GM18861 (cell line): Measurements from ENCODE around the gene OAF.

Source experiments
- ATAC-seq: cut with Tn5 transposase; IDR thresholded peaks from one replicate; pipeline ENCODE4 v1.9.1; 2021; ENCODE audit not compliant: unreplicated experiment

Gene OAF

DNA sequence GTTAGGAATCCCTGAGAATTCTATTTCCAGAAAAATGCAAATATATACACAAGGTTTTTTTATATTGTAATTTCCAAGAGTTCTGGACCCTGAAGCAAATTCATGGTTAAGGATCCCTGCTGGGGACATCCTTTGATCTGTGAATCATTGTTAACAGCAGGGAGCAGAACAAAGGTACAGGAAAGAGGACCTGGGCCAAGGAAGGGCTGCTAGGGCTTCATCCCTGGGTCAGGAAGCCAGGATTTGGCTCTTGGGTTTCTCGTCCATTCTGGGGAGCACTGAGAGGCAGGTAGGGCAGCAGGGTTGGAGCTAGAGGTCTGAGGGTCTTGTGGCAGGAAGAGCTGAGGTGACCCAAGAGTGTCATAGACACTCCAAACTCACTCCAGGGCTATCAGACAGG lies 10.2 kb upstream of the OAF start:
- no peak for ATAC-seq

DNA sequence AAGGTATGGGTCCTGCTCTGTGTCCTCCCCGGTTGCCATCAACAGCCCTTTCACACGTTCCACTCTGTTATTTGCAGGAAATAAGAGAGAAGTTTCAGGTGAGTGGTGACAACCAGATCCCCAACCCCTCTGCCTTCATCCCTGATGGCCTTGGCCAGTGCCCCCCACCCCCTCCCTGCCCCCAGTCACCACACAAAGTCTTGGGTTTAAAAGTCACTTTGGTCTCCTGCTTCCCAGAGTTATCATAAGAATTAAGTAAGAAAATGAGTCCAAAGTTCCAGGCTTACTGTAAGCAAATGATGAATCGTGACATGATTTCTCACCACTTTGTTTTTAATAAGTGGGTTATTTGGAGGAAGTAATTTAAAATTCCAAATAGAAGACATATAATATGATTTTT lies 9.2 kb upstream of the OAF start:
- ATAC-seq: no peak

DNA sequence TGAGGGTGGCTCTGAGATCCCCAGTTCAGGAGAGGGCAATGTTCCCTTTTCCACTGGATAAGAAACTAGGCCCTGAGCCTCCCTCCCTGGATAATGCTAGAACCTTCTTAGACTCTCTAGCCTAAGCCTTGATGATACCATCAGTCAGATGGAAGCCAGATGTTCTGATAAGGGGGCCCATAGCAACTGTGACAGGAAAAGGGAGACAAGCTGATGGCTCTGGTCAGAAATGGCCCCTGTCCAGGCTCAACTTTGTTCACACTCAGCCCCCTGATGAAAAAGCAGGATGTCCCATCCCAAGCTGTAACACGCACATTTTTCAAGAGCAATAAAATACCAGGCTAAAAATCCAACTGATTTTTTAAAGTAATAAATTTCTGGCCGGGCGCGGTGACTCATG lies 7.2 kb upstream of the OAF start:
- no peak for ATAC-seq

DNA sequence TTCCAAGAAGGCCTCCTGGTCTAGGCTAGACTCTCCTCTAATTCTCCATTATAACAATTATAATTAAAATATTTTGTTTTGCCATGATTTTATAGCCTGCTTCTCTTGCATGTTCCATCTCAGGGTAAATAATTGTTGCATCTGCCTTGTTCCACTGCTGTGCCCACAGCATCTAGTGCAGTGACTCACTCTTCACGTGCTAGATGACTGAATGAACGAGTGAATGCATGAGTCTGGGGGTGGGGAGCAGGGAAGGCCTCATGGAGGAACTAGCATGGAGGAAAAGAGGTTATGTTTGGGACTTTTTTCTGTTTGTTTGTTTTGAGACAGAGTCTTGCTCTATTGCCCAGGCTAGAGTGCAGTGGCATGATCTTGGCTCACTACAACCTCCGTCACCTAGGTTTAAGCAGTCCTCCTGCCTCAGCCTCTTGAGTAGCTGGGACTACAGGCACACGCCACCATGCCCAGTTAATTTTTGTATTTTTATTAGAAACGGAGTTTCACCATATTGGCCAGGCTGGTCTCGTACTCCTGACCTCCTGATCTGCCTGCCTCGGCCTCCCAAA lies 5.2 kb upstream of the OAF start:
- no peak for ATAC-seq

DNA sequence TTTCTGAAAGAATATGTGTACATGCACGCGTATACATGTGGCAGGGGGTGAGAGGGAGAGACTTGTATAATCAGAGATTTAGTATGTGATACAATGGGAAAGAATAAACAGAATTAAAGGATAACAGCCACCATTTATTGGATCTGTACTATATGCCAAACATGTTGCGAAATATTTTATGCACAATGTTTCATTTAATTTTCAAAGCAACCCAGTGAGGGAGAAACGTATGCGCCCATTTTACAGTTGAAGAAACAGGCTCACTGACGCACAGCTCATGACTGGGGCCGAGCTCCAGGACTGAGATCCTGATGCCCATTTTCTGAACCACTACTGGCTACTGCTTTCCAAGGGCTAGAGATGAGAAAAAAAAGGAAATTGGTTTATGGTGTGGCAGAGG lies 3.3 kb upstream of the OAF start:
- no peak for ATAC-seq

DNA sequence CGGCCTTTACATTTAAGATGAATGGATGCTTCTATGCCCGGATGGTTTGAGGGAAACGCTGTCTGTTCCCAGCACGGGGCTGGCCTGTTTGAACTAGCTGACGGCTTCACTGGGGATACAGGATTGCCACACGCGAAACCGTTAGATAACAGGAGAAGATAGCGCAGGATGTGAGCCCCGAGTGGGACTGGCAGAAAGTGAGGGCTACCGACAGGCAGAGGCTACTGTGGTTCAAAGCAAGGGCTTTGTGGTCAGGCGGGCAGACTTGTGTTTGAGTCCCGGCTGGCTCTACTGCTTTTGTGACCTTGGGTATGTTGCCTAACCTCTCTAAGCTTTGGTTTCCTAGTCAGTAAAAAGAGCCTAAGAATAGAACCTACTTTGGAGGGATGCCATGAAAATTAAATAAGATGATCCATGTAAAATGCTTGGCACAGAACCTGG lies 2.8 kb upstream of the OAF start:
- no peak for ATAC-seq

DNA sequence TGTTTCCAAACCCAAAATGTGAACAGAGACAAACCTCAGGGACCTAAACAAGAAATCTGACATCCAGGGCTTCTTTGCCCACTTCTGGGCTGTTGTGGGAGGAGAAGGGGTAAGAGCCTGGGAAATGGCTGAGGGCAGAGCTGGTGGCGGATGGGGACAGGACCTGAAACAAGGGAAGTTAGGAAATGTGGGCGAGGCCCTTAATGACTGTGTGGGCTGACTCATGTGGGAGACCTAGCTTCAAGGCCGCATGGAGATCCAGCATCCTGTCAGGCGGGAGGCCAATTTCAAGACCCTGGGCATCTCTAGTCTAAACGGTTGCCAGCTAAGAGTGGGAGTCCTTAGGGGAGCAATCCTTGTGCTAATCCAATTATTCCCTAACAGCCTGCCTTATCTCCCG lies 2.1 kb upstream of the OAF start:
- no peak for ATAC-seq

DNA sequence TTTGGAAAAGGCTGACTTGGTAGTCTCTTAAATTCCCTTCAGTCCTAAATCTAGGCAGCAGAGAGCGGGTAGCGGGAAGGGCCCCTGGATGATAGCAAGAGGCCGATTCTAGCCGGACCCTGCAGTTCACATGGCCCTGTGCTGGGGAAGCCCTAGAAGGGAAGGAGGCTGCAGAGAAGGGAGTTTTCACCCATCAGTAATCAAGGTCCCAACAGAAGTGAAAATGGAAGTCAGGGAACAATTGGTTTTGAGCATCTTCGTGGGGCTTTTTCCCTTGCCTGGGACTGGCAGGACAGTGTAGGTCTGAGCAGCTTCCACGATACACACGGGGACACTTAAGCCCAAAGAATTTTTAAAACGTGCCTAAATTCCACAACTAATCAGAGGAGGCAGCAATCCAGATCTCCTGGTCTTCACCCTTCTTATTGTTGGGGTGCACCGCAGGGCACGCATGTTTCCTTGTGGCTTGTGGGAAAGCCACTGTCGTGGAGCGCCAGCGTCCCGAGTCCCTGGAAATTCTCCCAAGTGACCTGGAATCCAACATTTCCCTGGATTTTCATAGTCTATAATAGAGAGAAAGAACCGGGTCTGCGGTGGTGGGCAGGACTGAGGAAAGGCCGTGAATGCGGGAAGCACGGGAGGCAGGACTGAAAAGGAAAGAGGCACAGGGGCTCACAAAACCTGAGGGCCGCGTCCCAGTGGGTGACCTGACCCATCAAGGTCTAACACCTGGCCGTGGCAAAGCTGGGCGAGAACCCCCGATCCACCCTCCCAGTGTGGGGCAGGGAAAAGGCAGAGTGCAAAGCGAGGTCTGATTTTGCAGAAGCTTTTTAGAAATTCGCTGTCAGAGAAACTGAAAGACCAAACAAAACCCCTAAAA lies 846 bp upstream of the OAF start:
- ATAC-seq: no peak

DNA sequence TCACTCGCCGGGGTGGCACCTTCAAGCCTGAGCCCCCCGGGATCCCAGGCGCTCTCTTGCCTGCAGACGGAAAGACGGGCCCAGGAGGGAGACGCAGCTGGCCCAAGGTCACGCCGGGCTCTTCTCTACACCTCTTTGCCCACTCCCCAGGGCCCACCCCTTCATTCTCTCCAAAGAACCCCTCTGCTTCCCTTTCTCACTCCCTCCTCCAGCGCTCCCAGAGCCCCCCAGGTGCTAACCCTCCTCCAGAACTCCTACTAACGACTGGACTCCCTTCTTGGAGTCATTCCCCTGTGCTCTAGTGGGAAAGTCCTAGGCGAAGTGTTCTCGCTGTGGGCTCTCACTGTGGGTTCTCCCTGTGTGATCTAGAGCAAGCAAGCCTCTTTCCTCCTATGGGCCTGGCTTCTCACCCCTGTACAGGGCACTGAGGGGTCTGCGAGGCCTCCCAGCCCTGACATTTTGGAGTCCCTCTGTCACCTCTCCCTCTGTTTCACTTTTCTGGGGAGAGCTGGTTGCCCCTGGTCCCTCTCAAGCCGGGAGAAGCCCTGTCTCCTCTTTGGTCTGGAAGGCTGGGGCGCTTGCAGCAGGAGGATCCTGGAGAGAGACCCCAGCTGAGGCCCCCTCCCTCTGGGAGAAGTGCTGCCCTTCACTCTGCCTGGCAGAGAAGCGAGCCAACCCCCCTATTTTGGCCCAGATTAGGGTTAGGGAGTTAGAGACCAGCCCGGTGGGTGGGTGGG lies 858 bp downstream of the OAF start:
- ATAC-seq: no peak

DNA sequence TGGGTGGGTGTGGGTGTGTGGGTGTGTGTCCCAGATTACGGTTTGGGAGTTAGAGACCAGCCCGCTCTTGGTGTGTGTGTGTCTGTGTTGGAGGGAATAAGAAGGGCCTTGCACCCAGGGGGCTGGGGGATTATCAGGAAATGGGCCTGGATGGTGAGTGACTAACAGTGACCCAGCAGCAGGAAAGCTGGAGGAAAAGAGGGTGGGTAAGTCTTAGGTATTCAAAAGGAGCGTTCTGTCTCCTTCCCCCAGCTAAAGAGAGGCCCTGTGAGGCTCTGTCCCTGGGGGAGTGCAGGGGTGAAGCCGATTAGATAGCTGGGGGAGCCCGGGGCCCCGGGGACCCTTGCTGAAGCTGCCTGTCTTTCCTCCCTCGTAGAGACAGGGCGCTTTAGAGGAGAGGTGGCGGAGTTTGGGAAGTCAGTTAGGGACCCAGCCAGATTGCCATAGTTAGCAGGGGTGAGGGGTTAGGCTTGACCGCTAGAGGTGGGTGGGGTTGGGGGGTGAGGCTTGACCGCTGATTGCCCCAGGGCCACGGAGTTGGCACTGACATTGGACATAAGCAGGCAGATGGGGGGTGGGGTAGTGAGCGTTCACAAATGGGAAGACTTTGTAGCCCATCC lies 1.5 kb downstream of the OAF start:
- ATAC-seq: no peak

DNA sequence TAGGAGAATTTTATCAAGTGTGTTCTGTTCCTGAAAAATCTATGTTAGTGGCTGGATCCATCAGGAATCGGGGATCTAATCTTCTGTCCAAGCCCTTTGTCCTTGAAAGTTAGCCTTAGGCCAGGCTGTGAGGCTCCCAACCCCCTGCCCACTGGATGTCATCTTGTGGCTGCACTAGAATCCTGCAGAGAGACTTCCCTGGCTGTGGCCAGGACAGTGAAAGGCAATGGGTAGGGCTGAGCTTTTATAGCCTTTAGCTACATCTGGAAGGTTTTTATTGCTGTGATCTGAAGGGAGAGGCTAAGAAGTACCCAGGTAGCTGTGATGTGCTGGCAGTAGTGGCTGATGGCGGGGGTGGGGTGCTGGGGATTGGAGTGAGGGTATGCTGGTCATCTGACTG lies 2.1 kb downstream of the OAF start:
- no peak for ATAC-seq

DNA sequence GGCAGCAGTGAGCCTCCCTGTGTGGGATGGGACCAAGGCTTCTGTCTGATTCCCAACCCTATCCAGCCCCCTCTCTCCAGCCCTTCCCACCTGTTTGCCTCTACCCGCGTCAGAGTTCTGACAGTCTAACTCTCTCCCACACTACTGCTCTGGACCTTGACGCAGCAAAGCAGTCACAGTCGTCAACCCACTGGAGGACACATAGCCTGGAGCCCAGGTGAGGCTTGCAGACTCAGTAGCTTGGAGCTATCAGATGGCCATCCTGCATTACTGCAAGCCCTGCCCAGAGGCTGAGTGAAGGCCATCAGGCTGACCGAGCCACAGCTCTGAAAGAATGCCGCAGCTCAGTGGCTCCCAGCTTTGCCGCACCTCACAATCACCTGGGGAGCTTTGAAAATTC lies 3.7 kb downstream of the OAF start:
- ATAC-seq: no peak

DNA sequence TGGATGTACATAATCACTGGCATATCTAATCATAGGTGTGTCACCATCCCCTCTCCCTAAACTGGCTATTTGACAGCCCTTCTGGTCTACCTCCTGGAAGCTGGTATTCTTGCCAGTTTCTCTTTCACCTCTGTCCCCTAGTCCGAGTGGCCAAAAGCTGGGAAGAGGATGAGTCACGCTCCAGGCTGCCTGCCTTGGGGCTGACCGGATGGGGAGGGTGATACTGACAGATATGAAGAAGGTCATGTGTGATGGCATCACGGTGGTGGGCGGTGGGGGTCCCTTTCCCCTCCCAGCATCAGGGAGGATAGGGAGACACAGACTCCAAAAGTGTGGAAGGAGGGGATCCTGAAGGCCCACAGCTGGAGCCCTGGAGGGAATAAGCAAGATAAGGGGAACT lies 4.8 kb downstream of the OAF start:
- ATAC-seq: no peak

DNA sequence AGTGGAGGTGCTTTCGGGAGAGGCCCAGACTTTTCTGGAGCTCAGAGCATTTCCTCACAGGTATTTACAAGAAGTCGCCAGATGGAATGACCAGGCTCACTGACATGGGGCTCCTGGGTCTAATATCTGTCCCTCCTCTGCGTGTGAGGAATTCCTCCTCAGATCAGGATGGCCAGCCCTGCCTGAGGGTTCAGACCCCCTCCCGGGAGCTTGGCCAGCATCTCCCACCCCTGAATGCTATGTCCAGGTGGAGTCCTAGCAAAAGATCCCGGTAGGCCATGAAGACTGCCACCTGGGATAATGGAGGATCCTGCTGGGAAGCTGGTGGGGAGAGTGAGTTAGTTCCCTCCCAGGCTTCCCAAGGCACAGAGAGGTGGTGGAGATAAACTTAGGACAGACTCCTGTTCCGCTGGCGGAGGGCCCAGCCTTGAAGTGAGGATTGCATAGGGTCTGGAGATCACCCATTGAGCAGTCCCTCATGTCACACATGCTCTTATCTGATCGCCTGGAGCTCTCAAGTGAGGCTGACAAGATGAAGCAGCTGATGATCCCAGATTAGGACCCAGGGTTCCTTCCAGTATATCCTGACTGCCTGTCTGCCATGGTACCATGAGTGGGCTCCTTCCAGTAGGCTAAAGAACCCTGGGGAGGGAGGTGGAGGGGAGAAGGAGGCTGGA lies 5.7 kb downstream of the OAF start:
- no peak for ATAC-seq

DNA sequence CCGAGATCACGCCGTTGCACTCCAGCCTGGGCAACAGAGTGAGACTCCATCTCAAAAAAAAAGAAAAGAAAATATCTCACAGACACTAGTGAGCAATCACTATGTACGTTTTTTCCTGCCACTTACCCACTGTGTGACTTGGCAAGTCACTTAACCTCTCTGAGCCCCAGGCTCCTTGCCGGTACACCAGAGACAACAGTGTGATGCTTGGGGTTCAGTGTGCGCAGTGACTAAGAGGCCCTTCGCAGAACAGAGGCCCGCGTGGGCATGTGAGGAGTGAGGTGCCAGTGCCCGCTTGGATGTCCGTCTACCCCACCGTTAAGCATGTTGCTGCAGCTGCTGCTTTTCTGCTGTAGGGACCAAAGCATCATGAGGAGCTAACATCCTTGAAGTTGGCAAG lies 6.7 kb downstream of the OAF start:
- ATAC-seq: no peak

DNA sequence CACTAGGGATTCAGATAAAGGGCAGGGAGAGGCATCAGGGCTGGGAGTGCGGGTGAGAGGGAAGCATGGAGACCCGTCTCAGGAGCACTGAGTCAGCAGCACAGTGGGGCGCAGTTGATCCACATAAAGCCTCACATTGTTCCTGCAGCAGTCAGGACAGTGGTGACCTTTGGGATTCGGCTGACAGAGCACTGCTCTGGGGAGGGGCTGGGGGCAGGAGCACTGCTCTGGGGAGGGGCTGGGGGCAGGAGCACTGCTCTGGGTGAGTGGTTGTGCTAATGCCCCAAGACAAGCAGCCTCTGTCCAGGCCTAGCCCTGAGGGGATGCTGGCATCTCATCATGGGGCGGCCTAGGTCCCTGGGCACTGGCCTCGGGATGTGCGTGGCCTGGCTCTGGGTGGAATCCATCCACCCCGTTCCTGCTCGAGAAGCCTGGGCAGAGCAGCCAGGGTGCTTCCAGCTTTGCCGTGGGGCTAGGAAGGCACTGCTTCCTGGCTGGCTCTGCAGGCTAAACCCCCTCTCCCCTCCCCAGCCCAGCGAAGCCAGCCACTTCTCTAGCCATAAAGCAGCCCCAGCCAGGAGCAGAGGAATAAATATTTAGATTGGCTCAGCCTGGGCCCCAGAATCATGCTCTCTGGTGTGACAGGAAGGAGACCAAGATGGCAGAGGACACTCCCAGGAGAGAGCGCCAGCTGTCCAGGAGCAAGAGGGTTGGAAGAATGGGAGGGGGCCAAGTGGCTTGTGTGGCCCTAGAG lies 7.3 kb downstream of the OAF start:
- no peak for ATAC-seq

DNA sequence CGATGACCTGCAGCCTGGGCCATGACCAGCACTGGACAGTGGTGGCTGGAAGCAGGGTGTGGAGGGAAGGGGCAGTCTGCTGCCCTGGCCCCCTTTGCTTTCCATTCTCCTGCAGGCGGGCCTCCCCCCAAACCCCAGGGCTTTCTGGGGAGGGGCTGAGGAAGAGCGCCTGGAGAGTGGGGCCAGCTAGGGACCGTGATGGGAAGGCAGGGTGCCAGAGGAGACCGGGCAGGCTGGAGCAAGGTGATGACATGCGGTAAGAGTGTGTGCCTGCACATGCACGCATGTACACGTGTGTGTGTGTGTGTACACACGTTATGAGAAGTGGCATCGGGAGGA lies 7.8 kb downstream of the OAF start:
- ATAC-seq: no peak

DNA sequence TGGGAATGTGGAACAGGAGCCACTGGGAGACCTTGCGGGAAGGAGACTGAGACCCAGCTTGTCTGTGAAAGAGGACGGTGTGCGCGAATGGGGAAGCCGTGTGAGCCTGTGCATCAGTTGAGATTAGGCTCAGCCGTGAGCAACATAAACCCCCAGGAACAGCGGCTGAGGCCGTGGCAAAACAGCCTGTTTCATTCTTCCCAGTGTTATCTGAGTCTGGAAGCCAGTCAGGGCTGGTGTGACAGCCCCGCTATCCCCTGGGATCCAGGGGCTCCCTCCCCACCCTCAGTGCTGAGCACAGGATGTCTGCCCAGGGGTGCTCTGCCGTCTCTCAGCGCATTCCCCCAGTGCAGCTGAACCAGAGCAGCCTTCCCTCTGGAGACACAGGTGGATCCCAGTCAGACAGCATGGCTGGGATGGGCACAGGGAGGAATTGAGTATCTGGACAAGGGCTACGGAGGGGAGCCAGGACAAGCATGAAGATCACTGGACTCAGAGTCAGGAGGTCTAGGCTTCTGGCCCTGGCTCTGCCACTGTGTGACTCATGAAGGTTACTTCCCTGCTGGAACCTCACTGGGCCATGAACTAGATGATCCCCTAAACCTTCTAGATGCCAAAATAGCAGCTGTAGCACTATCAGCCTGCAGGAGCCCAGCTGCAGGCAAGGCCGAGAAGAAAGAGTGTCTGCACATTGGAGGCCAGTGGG lies 8.6 kb downstream of the OAF start:
- ATAC-seq: no peak

DNA sequence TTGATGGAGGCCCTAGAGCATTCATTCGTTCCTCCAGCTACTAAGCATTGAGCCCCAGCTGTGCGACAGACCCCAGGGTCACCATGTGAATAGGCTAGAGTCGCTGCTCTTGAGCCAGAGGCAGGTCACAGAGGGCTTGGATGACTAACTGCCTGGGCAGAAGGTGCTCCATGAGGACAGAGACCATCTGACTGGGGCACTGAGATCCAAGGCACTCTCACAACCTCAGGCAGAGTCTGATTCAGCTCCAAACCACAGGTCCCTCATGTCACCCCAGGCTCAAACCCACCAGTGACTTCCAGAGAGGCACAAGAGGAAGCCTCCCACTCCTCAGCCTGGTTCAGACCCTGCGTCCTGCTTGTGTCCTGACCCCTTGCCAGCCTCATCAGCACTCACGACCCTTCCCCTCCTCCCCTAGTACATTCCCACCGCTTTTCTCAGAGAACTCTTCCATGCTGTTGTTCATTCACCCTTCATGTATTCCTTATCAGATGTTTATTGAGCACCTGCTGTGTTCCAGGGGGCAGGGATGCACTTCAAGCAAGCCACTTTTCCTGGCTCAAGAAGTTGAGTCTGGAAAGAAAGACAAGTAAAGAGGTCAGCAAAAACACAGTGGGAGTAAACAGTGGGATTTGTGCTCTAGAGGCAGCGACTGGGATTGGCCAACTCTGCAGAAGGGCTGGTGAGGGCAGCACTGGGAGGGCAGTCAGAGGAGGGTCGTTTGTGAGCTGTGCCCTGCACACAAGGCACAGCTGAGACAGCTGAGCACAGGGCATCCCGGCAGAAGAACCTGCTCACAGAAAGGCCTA lies 9.3 kb downstream of the OAF start:
- ATAC-seq: no peak
